ENCODE results near the gene EFCAB12. TPM values are rescaled to one million over a fixed set of nuclear protein-coding genes. Genes with fewer than 3 reads are reported as not detected.

Gene EFCAB12
- total and polyA plus RNA-seq, 2 experiments from 2014 or later, result not detected

DNA sequence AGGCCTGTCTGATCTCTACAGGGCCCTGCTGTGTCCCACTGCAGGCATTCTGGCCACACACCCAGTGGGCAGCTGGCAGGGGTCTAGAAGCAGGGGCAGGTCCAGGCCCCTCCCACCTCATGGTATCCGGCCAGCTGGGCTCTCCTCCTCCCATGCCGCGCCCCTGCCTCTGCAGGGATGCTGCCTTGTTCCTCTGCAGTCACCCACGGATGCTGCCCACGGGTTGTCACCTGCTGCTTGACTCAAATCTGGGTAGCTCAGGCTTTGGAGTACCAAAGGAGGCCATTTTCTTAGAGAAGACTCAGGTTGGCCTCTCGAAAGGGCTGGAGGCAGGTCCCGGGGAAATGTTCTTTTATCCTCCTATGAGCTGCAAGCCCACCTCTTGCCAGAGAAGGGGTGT lies 25.0 kb downstream of the EFCAB12 start:
- Histone ChIP-seq H3K9ac (no peak overlapping the region), H3F3A (ENCODE audit: insufficient read depth) (no peaks in the 10 kb centered on the region), H3K79me2 (ENCODE audit: insufficient read depth) (peaks cover 8% of the 10 kb centered on the region), H3K4me1 (ENCODE audit: insufficient read depth) (0 out of 2 replicates have a peak, but pooled peaks cover under 1% of the 10 kb centered on the region), H3K4me2 (ENCODE audit: unreplicated experiment) (no peak overlapping the region), H3K9me2 (ENCODE audit: insufficient read depth) (no peaks in the 10 kb centered on the region), H3K9me3 (ENCODE audit: low read depth) (no peaks in the 10 kb centered on the region), H3K27ac (no peak overlapping the region), H4K20me1 (ENCODE audit: insufficient read depth) (no peaks in the 10 kb centered on the region), H2AFZ (no peak overlapping the region), H3K4me3 (no peak overlapping the region), H3K36me3 (ENCODE audit: low read depth) (no peaks in the 10 kb centered on the region), H3K27me3 (replicated peaks; ENCODE audit: insufficient read depth) (no peaks in the 10 kb centered on the region)
- TF ChIP-seq EZH2 (IDR thresholded peaks at IDR 0.05; ENCODE audit: insufficient read depth, poor library complexity, severe bottlenecking), result no peak
- TF ChIP-seq EZH2phosphoT487 (IDR thresholded peaks at IDR 0.05; ENCODE audit: insufficient read depth, low read depth), result no peak
- no peak for DNase-seq
- 52 to 59% methylated on average over 7 of the region's 7 CpGs for WGBS, 2 experiments (ENCODE audit: low coverage in 1 of 2, low lambda C conversion rate in 2 of 2, missing lambda C conversion rate in 2 of 2)
- in situ Hi-C loops (cut with MboI), result no loop called here

DNA sequence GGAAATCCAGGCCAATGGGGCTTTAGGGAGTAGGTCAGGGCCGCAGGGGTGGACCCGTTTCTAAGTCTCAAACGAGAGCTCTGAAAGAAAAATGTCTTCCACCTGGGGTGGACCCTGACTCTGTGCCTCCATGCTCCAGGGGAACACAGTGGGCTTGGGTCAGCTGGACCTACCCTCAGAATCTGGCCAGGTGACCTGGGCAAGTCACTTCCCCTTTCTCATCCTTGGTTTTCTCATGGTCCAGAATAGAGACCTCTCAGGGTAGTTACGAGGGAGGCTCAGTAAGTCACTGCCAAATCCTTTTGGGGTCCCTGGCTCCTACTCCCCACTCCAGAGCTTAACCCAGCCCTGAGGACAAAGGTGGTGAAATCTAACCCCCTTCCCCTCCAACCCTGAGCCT lies 25.8 kb downstream of the EFCAB12 start:
- no peak overlapping the region for H3K27ac ChIP-seq
- peaks cover 6% of the 10 kb centered on the region; the same call in 1 of the 2 replicates for H3K4me1 ChIP-seq (ENCODE audit: insufficient read depth)
- no peaks in the 10 kb centered on the region for H3K9me3 ChIP-seq (ENCODE audit: low read depth)
- 0 out of 2 replicates have a peak, but pooled peaks cover 1% of the 10 kb centered on the region for H4K20me1 ChIP-seq (ENCODE audit: insufficient read depth)
- no peaks in the 10 kb centered on the region for H3K9me2 ChIP-seq (ENCODE audit: insufficient read depth)
- H3K27me3 ChIP-seq (replicated peaks; ENCODE audit: insufficient read depth), result no peaks in the 10 kb centered on the region
- peaks cover 16% of the 10 kb centered on the region for H3K79me2 ChIP-seq (ENCODE audit: insufficient read depth)
- H2AFZ ChIP-seq, result no peak overlapping the region
- no peaks in the 10 kb centered on the region for H3K36me3 ChIP-seq (ENCODE audit: low read depth)
- WGBS, 2 experiments (ENCODE audit: low coverage in 1 of 2, low lambda C conversion rate in 2 of 2, missing lambda C conversion rate in 2 of 2), result 91 to 95% methylated on average over 4 of the region's 4 CpGs
- no peak for TF ChIP-seq EZH2phosphoT487 (IDR thresholded peaks at IDR 0.05; ENCODE audit: insufficient read depth, low read depth)
- TF ChIP-seq EZH2 (IDR thresholded peaks at IDR 0.05; ENCODE audit: insufficient read depth, poor library complexity, severe bottlenecking), result no peak
- no peak for DNase-seq
- no peaks in the 10 kb centered on the region for H3F3A ChIP-seq (ENCODE audit: insufficient read depth)
- H3K9ac ChIP-seq, result no peak overlapping the region
- no peak overlapping the region for H3K4me2 ChIP-seq (ENCODE audit: unreplicated experiment)
- in situ Hi-C loops (cut with MboI), result no loop called here
- no peak overlapping the region for H3K4me3 ChIP-seq

DNA sequence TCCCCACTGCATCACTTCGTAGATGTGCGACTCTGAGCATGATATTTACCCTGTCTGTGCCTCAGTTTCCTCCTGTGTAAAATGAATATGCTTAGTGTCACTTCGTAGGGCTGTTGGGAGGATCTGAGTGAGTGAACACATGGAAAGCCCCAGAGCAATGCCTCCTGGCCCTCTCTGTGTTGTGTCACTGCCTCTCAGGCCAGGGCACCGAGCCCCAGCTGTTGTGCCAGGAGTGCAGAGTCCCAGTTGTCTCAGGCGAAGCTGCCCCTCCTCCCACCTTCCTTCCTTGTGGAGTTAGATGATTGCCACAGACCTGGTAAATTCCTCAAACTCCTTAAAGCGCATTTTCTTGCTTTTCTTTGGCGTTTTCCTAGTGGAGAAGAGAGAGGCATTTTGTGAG lies 26.2 kb downstream of the EFCAB12 start:
- H3K36me3 ChIP-seq (ENCODE audit: low read depth), result no peaks in the 10 kb centered on the region
- no peaks in the 10 kb centered on the region for H3K9me3 ChIP-seq (ENCODE audit: low read depth)
- in situ Hi-C loops (cut with MboI), result no loop called here
- TF ChIP-seq EZH2 (IDR thresholded peaks at IDR 0.05; ENCODE audit: insufficient read depth, poor library complexity, severe bottlenecking), result no peak
- TF ChIP-seq EZH2phosphoT487 (IDR thresholded peaks at IDR 0.05; ENCODE audit: insufficient read depth, low read depth), result no peak
- 0 out of 2 replicates have a peak, but pooled peaks cover 5% of the 10 kb centered on the region for H4K20me1 ChIP-seq (ENCODE audit: insufficient read depth)
- H3K9me2 ChIP-seq (ENCODE audit: insufficient read depth), result no peaks in the 10 kb centered on the region
- 46 to 52% methylated on average over 7 of the region's 7 CpGs for WGBS, 2 experiments (ENCODE audit: low coverage in 1 of 2, low lambda C conversion rate in 2 of 2, missing lambda C conversion rate in 2 of 2)
- H3K9ac ChIP-seq, result no peak overlapping the region
- peaks cover 6% of the 10 kb centered on the region; the same call in 1 of the 2 replicates for H3K4me1 ChIP-seq (ENCODE audit: insufficient read depth)
- no peak overlapping the region for H2AFZ ChIP-seq
- no peaks in the 10 kb centered on the region for H3F3A ChIP-seq (ENCODE audit: insufficient read depth)
- DNase-seq, result no peak
- no peak overlapping the region for H3K4me2 ChIP-seq (ENCODE audit: unreplicated experiment)
- H3K4me3 ChIP-seq, result no peak overlapping the region
- H3K79me2 ChIP-seq (ENCODE audit: insufficient read depth), result peaks cover 20% of the 10 kb centered on the region
- no peaks in the 10 kb centered on the region for H3K27me3 ChIP-seq (replicated peaks; ENCODE audit: insufficient read depth)
- no peak overlapping the region for H3K27ac ChIP-seq

DNA sequence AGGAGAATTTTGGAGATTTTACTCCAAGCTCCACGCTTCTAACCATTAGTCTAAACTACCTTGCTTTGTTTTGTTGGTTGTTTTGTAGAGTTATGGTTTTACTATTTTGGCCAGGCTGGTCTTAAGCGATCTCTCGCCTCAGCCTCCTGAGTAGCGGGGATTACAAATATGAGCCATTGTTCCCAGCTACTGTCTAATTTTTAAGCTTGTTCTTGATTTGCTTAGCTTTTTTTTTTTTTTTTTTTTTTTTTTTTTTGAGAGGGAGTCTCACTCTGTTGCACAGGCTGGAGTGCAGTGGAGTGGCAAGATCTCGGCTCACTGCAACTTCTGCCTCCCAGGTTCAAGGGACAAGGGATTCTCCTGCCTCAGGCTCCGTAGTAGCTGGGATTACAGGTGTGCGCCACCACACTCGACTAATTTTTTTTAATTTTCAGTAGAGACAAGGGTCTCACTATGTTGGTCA lies 28.5 kb downstream of the EFCAB12 start:
- peak overlapping the region; percentile 72 for H3K27ac ChIP-seq
- peak overlapping the region; percentile 96 for H3K9ac ChIP-seq
- H3F3A ChIP-seq (ENCODE audit: insufficient read depth), result no peaks in the 10 kb centered on the region
- H3K9me2 ChIP-seq (ENCODE audit: insufficient read depth), result no peaks in the 10 kb centered on the region
- H3K4me1 ChIP-seq (ENCODE audit: insufficient read depth), result peaks cover 6% of the 10 kb centered on the region; the same call in 1 of the 2 replicates
- H2AFZ ChIP-seq, result peak overlapping the region; percentile 92
- H3K27me3 ChIP-seq (replicated peaks; ENCODE audit: insufficient read depth), result no peaks in the 10 kb centered on the region
- H4K20me1 ChIP-seq (ENCODE audit: insufficient read depth), result 0 out of 2 replicates have a peak, but pooled peaks cover 5% of the 10 kb centered on the region
- H3K36me3 ChIP-seq (ENCODE audit: low read depth), result no peaks in the 10 kb centered on the region
- 46 to 47% methylated on average over 8 of the region's 8 CpGs for WGBS, 2 experiments (ENCODE audit: low coverage in 1 of 2, low lambda C conversion rate in 2 of 2, missing lambda C conversion rate in 2 of 2)
- in situ Hi-C loops (cut with MboI), result no loop called here
- DNase-seq, result no peak
- peaks cover 43% of the 10 kb centered on the region for H3K79me2 ChIP-seq (ENCODE audit: insufficient read depth)
- peak overlapping the region; percentile 98 for H3K4me3 ChIP-seq
- H3K9me3 ChIP-seq (ENCODE audit: low read depth), result no peaks in the 10 kb centered on the region
- peak overlapping the region; percentile 94 for H3K4me2 ChIP-seq (ENCODE audit: unreplicated experiment)
- TF ChIP-seq EZH2 (IDR thresholded peaks at IDR 0.05; ENCODE audit: insufficient read depth, poor library complexity, severe bottlenecking), result no peak
- no peak for TF ChIP-seq EZH2phosphoT487 (IDR thresholded peaks at IDR 0.05; ENCODE audit: insufficient read depth, low read depth)
